SH-SY5Y (cell line): ENCODE data around the gene NPY.

Experiments used
- GATA2 ChIP-seq: IDR thresholded peaks from 2 replicates; pipeline ENCODE4 v1.6.1; 2011; ENCODE audit warnings: mild to moderate bottlenecking, low read depth, low read length
- GATA3 ChIP-seq: IDR thresholded peaks from 2 replicates; pipeline ENCODE4 v1.6.1; 2011; ENCODE audit warnings: low read depth, mild to moderate bottlenecking, low read length, moderate library complexity

- no peak for TF ChIP-seq GATA2
- TF ChIP-seq GATA3, result no peak
These were observed 15.2 kb downstream of the NPY start for GRCh38 chr7:24299192-24299591.
